Skeletal muscle tissue (tissue), 4 donors: ENCODE results near the gene PTPRK. TPM values are rescaled to one million over a fixed set of nuclear protein-coding genes. Genes with fewer than 3 reads are reported as not detected.

Experiments used
- H3K27ac ChIP-seq: one replicate; pipeline ENCODE4 v1.7.0; 2013; ENCODE audit warnings: mild to moderate bottlenecking, low read depth, low read length, inconsistent platforms
- H3K27me3 ChIP-seq, 3 donors: one replicate each; pipeline ENCODE4 v1.7.0; 2013; ENCODE audit warnings: low read length in 3 of 3; ENCODE audit not compliant: control insufficient read depth in 3 of 3, insufficient read depth in 3 of 3
- H3K36me3 ChIP-seq, 3 donors: one replicate each; pipeline ENCODE4 v1.7.0; 2013; ENCODE audit warnings: low read length in 3 of 3; ENCODE audit not compliant: control insufficient read depth in 3 of 3, insufficient read depth in 3 of 3
- H3K4me1 ChIP-seq, 3 donors: one replicate each; pipeline ENCODE4 v1.7.0; 2013; ENCODE audit warnings: low read length in 3 of 3, mild to moderate bottlenecking in 3 of 3; ENCODE audit not compliant: control insufficient read depth in 3 of 3, insufficient read depth in 3 of 3
- H3K4me3 ChIP-seq, 3 donors: one replicate each; pipeline ENCODE4 v1.7.0; 2013; ENCODE audit warnings: low read length in 3 of 3
- H3K9ac ChIP-seq, 3 donors: one replicate each; pipeline ENCODE4 v1.7.0; 2013; ENCODE audit warnings: low read length in 3 of 3, mild to moderate bottlenecking in 3 of 3, moderate library complexity in 2 of 3, low read depth in 1 of 3
- H3K9me3 ChIP-seq, 3 donors: one replicate each; pipeline ENCODE4 v1.7.0; 2013; ENCODE audit warnings: low read length in 3 of 3; ENCODE audit not compliant: control insufficient read depth in 3 of 3
- total RNA-seq: library from RNA; depleted of rRNA; stranded (reverse); fragments of >200 nt; gene quantifications from one replicate; pipeline ENCODE4 v1.2.3, GENCODE V29; 2014
- donor health status: Osteomylitis.

PTPRK gene
- total RNA-seq, 1 donor from 2014 or later, result 37.1 TPM

DNA sequence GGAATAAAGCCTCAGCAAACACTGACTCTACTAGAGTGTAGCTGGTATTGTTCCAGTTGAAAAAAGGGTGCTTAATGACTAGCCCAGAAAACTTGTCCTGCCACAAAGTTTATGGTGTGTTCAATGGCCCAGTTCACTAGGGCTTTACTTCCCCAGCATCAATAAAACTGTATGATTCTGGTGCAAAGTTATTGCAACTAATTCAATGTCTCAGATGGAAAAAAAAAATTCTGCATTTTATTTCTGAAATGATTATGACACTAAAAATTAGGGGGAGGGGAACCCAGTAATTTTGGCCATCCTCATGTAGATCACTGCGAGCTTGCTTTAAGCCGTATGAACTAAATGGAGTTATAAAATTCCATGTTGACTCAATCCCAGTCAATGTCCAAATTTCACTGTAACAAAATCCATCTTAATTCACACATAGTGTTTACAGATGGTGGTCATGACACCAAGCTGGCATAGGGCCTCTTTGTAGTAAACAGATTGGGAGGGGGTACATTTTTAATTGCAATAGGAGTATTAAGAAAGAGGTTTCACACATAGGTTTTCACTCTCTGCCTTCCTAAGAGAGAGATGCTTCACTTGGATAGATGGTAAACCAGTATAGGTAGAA lies 41.2 kb downstream of the PTPRK start:
- Histone ChIP-seq H3K9ac (no peak overlapping the region), H3K27ac (no peak overlapping the region), H3K4me3 (no peak overlapping the region), H3K9me3 (no peaks in the 10 kb centered on the region), H3K27me3 (no peaks in the 10 kb centered on the region), H3K4me1 (peaks cover 0 to 4% (median 0%) of the 10 kb centered on the region in 3 donors), H3K36me3 (no peaks in the 10 kb centered on the region)

DNA sequence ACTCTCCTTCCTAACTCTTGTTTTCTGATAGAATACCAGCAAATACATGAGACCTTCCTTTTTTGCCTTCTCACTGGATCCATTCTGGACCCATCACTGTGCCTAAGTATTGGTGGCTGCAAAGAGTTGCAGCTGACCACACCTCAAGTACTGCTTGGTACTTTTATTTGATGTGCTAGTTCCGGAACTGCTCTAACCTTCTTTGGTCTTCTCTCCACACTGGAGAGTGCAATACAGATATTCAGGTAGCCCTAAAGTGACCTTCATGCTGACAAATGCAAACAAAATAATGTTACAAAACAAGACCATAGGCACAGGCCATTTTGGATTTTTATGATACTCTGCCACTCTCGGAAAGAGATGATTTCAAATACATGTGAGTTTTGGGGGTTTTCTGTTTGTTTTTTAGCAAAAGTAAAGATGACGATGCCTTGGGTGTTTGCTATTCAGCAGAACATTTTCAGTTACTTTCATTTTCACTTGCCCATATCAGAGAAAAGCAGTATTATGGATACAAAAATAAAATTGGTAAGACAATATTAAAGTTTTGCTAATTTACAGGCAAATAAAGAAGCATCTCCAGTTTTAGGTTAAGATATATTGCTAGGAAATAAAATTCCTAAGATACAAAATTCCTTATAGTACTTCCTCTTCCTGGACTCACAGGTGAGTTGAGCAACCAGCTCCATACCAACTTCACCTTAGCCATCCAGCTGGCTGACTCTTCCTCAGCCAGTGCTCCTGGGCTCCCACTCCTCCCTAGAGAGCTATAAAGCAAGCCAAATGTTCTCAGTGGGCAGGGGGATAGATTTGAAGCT lies 42.0 kb downstream of the PTPRK start:
- H3K27ac ChIP-seq, result no peak overlapping the region
- H3K36me3 ChIP-seq, result no peaks in the 10 kb centered on the region

GRCh38 chr6:128474933-128475332 lies 45.5 kb downstream of the PTPRK start:
- Histone ChIP-seq H3K4me1 (peaks cover 0 to 4% (median 0%) of the 10 kb centered on the region in 3 donors), H3K27ac (no peak overlapping the region), H3K9ac (no peak overlapping the region), H3K9me3 (no peaks in the 10 kb centered on the region), H3K27me3 (no peaks in the 10 kb centered on the region), H3K36me3 (no peaks in the 10 kb centered on the region), H3K4me3 (no peak overlapping the region)

More for the DNA sequence above, 42.0 kb downstream of the PTPRK start:
- Histone ChIP-seq H3K27me3 (no peaks in the 10 kb centered on the region), H3K4me1 (peaks cover 0 to 4% (median 0%) of the 10 kb centered on the region in 3 donors), H3K9ac (no peak overlapping the region), H3K4me3 (peak overlapping the region in 2 of 3 donors; percentile 23 to 51), H3K9me3 (no peaks in the 10 kb centered on the region)

- H3K27me3 ChIP-seq, result no peaks in the 10 kb centered on the region
- H3K27ac ChIP-seq, result no peak overlapping the region
- H3K9me3 ChIP-seq, result no peaks in the 10 kb centered on the region
- peaks cover 0 to 4% (median 0%) of the 10 kb centered on the region in 3 donors for H3K4me1 ChIP-seq
- H3K9ac ChIP-seq, result no peak overlapping the region
- H3K4me3 ChIP-seq, result no peak overlapping the region
- H3K36me3 ChIP-seq, result no peaks in the 10 kb centered on the region
These were observed 45.9 kb downstream of the PTPRK start for GRCh38 chr6:128474481-128474880.

DNA sequence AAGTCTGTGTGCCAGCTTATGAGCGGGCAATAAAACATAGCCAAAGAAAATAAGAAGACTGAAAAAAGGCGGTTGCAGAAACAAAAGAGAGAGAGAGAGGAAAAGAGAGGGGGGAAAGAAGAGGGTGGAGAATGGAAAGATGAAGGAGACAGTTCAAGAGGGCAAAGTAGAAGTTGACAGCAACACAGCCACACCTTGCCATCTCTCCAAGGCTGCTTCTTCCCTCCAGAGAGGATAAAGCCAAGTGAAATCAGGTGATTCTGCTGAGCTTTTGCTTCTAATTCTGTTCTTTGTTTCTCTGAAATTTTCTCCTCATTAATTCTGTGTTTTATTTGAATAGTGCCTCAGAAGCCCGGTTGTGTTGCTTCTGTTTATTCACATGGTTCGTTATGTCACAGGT lies 48.5 kb downstream of the PTPRK start:
- no peak overlapping the region for H3K4me3 ChIP-seq
- no peak overlapping the region for H3K9ac ChIP-seq
- no peaks in the 10 kb centered on the region for H3K4me1 ChIP-seq
- H3K9me3 ChIP-seq, result no peaks in the 10 kb centered on the region
- H3K36me3 ChIP-seq, result no peaks in the 10 kb centered on the region
- no peak overlapping the region for H3K27ac ChIP-seq
- H3K27me3 ChIP-seq, result no peaks in the 10 kb centered on the region

GRCh38 chr6:128465368-128466343 lies 54.7 kb downstream of the PTPRK start:
- H3K36me3 ChIP-seq, result no peaks in the 10 kb centered on the region
- H3K4me3 ChIP-seq, result no peak overlapping the region
- H3K4me1 ChIP-seq, result no peaks in the 10 kb centered on the region
- no peaks in the 10 kb centered on the region for H3K9me3 ChIP-seq
- H3K27ac ChIP-seq, result no peak overlapping the region
- no peak overlapping the region for H3K9ac ChIP-seq
- no peaks in the 10 kb centered on the region for H3K27me3 ChIP-seq

DNA sequence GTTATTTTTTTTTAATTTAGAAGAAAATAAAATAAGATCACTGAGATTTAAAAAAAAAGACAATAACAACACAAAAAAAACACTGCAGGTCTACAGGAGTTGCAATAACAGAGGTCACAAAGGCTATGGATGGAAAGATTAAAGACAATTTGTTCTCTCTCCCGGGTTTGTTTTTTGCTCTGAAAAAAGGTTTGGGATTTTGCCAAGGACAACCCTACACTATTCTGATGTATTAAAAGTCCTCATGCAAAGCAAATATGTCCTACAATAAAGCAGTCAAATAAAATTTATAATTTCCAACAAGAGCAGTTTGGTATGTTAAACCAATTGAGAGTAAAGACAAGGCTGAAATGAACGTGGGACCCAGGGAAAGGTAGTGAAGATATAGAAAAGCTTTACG lies 55.6 kb downstream of the PTPRK start:
- H3K27ac ChIP-seq, result no peak overlapping the region
- H3K4me1 ChIP-seq, result no peaks in the 10 kb centered on the region
- no peaks in the 10 kb centered on the region for H3K9me3 ChIP-seq
- no peaks in the 10 kb centered on the region for H3K36me3 ChIP-seq
- H3K27me3 ChIP-seq, result no peaks in the 10 kb centered on the region
- no peak overlapping the region for H3K4me3 ChIP-seq
- H3K9ac ChIP-seq, result no peak overlapping the region

GRCh38 chr6:128463942-128464341 lies 56.5 kb downstream of the PTPRK start:
- Histone ChIP-seq H3K4me3 (no peak overlapping the region), H3K27me3 (no peaks in the 10 kb centered on the region), H3K9ac (no peak overlapping the region), H3K9me3 (no peaks in the 10 kb centered on the region), H3K27ac (no peak overlapping the region), H3K36me3 (no peaks in the 10 kb centered on the region), H3K4me1 (no peaks in the 10 kb centered on the region)

- H3K9me3 ChIP-seq, result no peaks in the 10 kb centered on the region
- H3K27ac ChIP-seq, result no peak overlapping the region
- no peaks in the 10 kb centered on the region for H3K27me3 ChIP-seq
- no peaks in the 10 kb centered on the region for H3K4me1 ChIP-seq
- H3K4me3 ChIP-seq, result no peak overlapping the region
- H3K36me3 ChIP-seq, result no peaks in the 10 kb centered on the region
- H3K9ac ChIP-seq, result no peak overlapping the region
These were observed 58.9 kb downstream of the PTPRK start for GRCh38 chr6:128461501-128461900.
